ENCODE measurements around the gene RYK.

DNA sequence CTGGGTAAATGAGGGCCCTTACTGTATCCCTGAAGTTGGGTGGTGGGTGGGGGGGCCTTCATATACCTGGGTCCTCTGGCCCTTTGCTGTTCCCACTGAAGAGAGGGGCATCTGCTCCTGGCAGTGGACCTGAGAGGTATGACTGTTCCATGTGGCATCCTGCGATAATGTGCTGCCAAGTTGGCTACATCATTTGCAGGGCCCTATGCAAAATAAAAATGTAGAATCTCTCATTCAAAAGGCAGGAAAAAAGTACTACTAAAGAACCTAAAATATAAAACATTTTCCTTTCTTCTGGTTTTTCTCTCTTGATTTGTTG lies 49.2 kb upstream of the RYK start:
- TF ChIP-seq, protein P1, sequence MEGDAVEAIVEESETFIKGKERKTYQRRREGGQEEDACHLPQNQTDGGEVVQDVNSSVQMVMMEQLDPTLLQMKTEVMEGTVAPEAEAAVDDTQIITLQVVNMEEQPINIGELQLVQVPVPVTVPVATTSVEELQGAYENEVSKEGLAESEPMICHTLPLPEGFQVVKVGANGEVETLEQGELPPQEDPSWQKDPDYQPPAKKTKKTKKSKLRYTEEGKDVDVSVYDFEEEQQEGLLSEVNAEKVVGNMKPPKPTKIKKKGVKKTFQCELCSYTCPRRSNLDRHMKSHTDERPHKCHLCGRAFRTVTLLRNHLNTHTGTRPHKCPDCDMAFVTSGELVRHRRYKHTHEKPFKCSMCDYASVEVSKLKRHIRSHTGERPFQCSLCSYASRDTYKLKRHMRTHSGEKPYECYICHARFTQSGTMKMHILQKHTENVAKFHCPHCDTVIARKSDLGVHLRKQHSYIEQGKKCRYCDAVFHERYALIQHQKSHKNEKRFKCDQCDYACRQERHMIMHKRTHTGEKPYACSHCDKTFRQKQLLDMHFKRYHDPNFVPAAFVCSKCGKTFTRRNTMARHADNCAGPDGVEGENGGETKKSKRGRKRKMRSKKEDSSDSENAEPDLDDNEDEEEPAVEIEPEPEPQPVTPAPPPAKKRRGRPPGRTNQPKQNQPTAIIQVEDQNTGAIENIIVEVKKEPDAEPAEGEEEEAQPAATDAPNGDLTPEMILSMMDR (IDR thresholded peaks at IDR 0.05; ENCODE audit: low read depth, low read length, poor library complexity, severe bottlenecking), result no peak
- no peak for TF ChIP-seq EZH2phosphoT487 (IDR thresholded peaks at IDR 0.05; ENCODE audit: borderline replicate concordance, low read length)
